Ovary (tissue), 3 donors: Measurements from ENCODE around the gene NOVA2.

Experiments used
- EP300 ChIP-seq: sonication (generic); formaldehyde crosslinking; IDR thresholded peaks from one replicate; pipeline ENCODE4 v1.6.1; 2017; ENCODE audit warnings: antibody characterized with exemption
- POLR2A ChIP-seq: fragments of 450-650 bp; IDR thresholded peaks from one replicate; pipeline ENCODE4 v1.6.1; 2017; ENCODE audit warnings: antibody characterized with exemption, mild to moderate bottlenecking, moderate library complexity
- TF ChIP-seq, protein P1 (sequence below), 3 donors: fragments of 450-650 bp in 2 of 3; fragments of 200-600 bp in 1 of 3; IDR thresholded peaks; one replicate each; pipeline versions ENCODE4 v1.5.1 to v1.8.0; 2016 to 2022; ENCODE audit warnings: antibody characterized with exemption in 3 of 3, mild to moderate bottlenecking in 1 of 3
- donor health status: DM: no; HTN: no; CAD: no.

DNA sequence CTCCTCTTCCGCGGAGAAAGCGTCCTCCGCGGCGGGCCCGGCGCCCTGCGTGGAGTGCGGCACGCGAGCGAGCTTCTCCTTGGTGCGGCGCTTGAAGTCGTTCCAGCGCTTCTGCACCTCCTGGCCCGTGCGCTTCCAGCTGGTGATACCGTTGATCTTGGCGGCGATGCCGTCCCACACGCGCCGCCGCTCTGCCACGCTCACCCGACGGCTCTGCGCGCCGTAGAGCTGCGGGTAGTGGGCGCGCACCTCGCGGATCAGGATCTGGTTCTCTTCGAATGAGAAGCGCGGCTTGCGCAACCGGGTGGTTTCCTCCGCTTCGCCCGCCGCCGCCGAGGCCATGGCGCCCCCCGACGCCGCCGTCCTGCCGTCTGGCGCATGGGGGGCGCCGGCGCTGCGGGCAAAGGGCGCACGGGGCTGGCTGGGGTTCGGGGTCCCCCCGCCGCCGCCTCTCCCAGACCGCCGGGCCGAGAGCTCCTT, 72.2 kb downstream of the NOVA2 start:
- TF ChIP-seq, protein P1, sequence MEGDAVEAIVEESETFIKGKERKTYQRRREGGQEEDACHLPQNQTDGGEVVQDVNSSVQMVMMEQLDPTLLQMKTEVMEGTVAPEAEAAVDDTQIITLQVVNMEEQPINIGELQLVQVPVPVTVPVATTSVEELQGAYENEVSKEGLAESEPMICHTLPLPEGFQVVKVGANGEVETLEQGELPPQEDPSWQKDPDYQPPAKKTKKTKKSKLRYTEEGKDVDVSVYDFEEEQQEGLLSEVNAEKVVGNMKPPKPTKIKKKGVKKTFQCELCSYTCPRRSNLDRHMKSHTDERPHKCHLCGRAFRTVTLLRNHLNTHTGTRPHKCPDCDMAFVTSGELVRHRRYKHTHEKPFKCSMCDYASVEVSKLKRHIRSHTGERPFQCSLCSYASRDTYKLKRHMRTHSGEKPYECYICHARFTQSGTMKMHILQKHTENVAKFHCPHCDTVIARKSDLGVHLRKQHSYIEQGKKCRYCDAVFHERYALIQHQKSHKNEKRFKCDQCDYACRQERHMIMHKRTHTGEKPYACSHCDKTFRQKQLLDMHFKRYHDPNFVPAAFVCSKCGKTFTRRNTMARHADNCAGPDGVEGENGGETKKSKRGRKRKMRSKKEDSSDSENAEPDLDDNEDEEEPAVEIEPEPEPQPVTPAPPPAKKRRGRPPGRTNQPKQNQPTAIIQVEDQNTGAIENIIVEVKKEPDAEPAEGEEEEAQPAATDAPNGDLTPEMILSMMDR (IDR thresholded peaks at IDR 0.05): no peak
- TF ChIP-seq POLR2A: no peak
- no peak for TF ChIP-seq EP300
